ENCODE measurements around the gene ARHGEF9. TPM values are rescaled to one million over a fixed set of nuclear protein-coding genes. Genes with fewer than 3 reads are reported as not detected.

Gene ARHGEF9
- polyA plus RNA-seq, 1 of the 3 experiments (the other 2 are of a cell fraction): 6.4 TPM

DNA sequence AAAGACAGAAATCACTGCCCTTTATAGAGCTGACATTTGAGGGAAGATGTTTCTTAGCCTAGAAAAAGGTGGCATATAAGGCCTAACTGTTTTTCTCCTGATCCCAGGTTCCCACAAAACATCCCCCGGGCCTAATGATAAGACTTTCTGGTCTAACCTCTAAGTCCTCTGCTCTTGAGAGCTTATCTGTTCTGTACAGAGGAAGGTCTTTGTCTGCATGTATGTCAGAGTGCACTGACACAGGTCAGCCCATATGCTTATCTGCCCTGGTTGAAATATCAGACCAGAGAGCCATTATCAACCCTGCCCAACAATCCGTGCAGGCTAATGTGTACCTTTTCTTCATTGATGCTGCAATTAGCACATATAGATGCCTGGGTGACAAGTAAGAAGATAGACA, 76.2 kb downstream of the ARHGEF9 start:
- Histone ChIP-seq H3K9me2 (no peaks in the 10 kb centered on the region), H3K36me3 (replicated peaks in 1 of 2; ENCODE audit: control insufficient read depth in 1 of 2, insufficient read depth in 2 of 2, low read length in 1 of 2) (peaks cover 4 to 6% of the 10 kb centered on the region in 2 experiments), H3K4me1 (ENCODE audit: control insufficient read depth in 1 of 2, insufficient read depth in 2 of 2, low read depth in 1 of 2, low read length in 1 of 2) (no peaks in the 10 kb centered on the region; a peak in 1 of 4 replicates), H3K4me2 (no peak overlapping the region), H2AFZ (ENCODE audit: low read depth) (no peak overlapping the region), H3K27ac (ENCODE audit: low read depth in 2 of 2, low read length in 1 of 2) (no peak overlapping the region), H3K9ac (no peak overlapping the region), H3K79me2 (ENCODE audit: insufficient read depth) (no peaks in the 10 kb centered on the region), H3K4me3 (ENCODE audit: low read depth in 2 of 2, low read length in 1 of 2) (no peak overlapping the region), H3K9me3 (no peaks in the 10 kb centered on the region), H3K27me3 (ENCODE audit: insufficient read depth) (no peaks in the 10 kb centered on the region), H4K20me1 (ENCODE audit: insufficient read depth) (no peaks in the 10 kb centered on the region), H3F3A (replicated peaks; ENCODE audit: insufficient read depth) (no peaks in the 10 kb centered on the region)
- WGBS (ENCODE audit: low lambda C conversion rate): 39% methylated on average over 2 of the region's 2 CpGs
- ChIA-PET POLR2A (no interaction called here), CTCF (interaction anchor here (1.9 kb wide), 1 partner anchor 22 kb away, joined by 8 read pairs; no protein-coding TSS in a partner anchor)
- DNase-seq: no peak
- TF ChIP-seq, protein P1, sequence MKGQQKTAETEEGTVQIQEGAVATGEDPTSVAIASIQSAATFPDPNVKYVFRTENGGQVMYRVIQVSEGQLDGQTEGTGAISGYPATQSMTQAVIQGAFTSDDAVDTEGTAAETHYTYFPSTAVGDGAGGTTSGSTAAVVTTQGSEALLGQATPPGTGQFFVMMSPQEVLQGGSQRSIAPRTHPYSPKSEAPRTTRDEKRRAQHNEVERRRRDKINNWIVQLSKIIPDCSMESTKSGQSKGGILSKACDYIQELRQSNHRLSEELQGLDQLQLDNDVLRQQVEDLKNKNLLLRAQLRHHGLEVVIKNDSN (IDR thresholded peaks at IDR 0.05; ENCODE audit: borderline replicate concordance, low read depth): no peak
- TF ChIP-seq POLR2AphosphoS5 (IDR thresholded peaks at IDR 0.05; ENCODE audit: low read depth, low read length): no peak
- no peak for TF ChIP-seq NRF1 (IDR thresholded peaks at IDR 0.05; ENCODE audit: low read depth, low read length)
- TF ChIP-seq TEAD4 (IDR thresholded peaks at IDR 0.05; ENCODE audit: borderline replicate concordance, insufficient read depth): no peak
- TF ChIP-seq RCOR1 (IDR thresholded peaks at IDR 0.05; ENCODE audit: low read length): no peak

DNA sequence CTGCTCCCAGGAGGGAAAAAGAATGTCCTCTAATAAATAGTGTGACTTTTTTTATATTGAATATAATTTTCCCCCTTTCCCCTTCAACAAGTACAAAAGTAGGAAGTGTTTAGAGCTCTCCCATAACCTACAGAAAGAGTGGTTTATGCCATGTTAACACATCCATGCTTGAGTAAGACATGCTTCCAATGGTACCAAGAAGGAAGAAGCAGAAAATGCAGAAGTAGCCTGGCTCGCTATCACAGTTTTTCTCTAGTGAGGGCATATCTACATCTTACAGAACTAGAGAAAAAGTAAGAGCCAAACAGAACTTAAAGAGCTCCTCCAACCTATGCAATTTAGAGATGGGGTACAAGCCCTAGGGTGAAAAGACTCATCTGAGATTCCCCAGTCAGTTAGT, 82.5 kb downstream of the ARHGEF9 start:
- ChIA-PET POLR2A (no interaction called here), CTCF (interaction anchor here (1.0 kb wide), 1 partner anchor 15 kb away, joined by 4 read pairs; no protein-coding TSS in a partner anchor)
- H3K9me3 ChIP-seq: no peaks in the 10 kb centered on the region
- no peak overlapping the region for H3K4me3 ChIP-seq (ENCODE audit: low read depth in 2 of 2, low read length in 1 of 2)
- H3K9ac ChIP-seq: no peak overlapping the region
- no peak overlapping the region for H3K4me2 ChIP-seq
- H3K4me1 ChIP-seq (ENCODE audit: control insufficient read depth in 1 of 2, insufficient read depth in 2 of 2, low read depth in 1 of 2, low read length in 1 of 2): no peaks in the 10 kb centered on the region
- WGBS (ENCODE audit: low lambda C conversion rate): 59% methylated on average over 1 of the region's 1 CpG
- no peak overlapping the region for H2AFZ ChIP-seq (ENCODE audit: low read depth)
- no peak for DNase-seq
- H3K36me3 ChIP-seq (replicated peaks in 1 of 2; ENCODE audit: control insufficient read depth in 1 of 2, insufficient read depth in 2 of 2, low read length in 1 of 2): peaks cover 0 to 8% of the 10 kb centered on the region in 2 experiments
- no peak overlapping the region for H3K27ac ChIP-seq (ENCODE audit: low read depth in 2 of 2, low read length in 1 of 2)
- no peaks in the 10 kb centered on the region for H3F3A ChIP-seq (replicated peaks; ENCODE audit: insufficient read depth)
- H4K20me1 ChIP-seq (ENCODE audit: insufficient read depth): no peaks in the 10 kb centered on the region
- H3K27me3 ChIP-seq (ENCODE audit: insufficient read depth): no peaks in the 10 kb centered on the region
- H3K9me2 ChIP-seq: no peaks in the 10 kb centered on the region
- H3K79me2 ChIP-seq (ENCODE audit: insufficient read depth): no peaks in the 10 kb centered on the region
- TF ChIP-seq, protein P2, sequence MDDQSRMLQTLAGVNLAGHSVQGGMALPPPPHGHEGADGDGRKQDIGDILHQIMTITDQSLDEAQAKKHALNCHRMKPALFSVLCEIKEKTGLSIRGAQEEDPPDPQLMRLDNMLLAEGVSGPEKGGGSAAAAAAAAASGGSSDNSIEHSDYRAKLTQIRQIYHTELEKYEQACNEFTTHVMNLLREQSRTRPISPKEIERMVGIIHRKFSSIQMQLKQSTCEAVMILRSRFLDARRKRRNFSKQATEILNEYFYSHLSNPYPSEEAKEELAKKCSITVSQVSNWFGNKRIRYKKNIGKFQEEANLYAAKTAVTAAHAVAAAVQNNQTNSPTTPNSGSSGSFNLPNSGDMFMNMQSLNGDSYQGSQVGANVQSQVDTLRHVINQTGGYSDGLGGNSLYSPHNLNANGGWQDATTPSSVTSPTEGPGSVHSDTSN (IDR thresholded peaks at IDR 0.05): no peak
- TF ChIP-seq EZH2phosphoT487 (IDR thresholded peaks at IDR 0.05; ENCODE audit: borderline replicate concordance, low read depth) (no peak), EP300 (IDR thresholded peaks at IDR 0.05; ENCODE audit: borderline replicate concordance in 1 of 2, low read depth in 1 of 2, low read length in 1 of 2) (no peak), JUND (IDR thresholded peaks at IDR 0.05) (no peak), CHD2 (IDR thresholded peaks at IDR 0.05; ENCODE audit: low read length, partially characterized antibody) (no peak), FOXM1 (IDR thresholded peaks at IDR 0.05; ENCODE audit: low read depth) (no peak), SMC3 (IDR thresholded peaks at IDR 0.05; ENCODE audit: low read depth, low read length) (no peak), YY1 (IDR thresholded peaks at IDR 0.05; ENCODE audit: low read depth) (no peak)
- TF ChIP-seq, protein P3, sequence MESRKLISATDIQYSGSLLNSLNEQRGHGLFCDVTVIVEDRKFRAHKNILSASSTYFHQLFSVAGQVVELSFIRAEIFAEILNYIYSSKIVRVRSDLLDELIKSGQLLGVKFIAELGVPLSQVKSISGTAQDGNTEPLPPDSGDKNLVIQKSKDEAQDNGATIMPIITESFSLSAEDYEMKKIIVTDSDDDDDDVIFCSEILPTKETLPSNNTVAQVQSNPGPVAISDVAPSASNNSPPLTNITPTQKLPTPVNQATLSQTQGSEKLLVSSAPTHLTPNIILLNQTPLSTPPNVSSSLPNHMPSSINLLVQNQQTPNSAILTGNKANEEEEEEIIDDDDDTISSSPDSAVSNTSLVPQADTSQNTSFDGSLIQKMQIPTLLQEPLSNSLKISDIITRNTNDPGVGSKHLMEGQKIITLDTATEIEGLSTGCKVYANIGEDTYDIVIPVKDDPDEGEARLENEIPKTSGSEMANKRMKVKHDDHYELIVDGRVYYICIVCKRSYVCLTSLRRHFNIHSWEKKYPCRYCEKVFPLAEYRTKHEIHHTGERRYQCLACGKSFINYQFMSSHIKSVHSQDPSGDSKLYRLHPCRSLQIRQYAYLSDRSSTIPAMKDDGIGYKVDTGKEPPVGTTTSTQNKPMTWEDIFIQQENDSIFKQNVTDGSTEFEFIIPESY (IDR thresholded peaks at IDR 0.05; ENCODE audit: borderline replicate concordance, low read depth): no peak
- TF ChIP-seq, protein P4, sequence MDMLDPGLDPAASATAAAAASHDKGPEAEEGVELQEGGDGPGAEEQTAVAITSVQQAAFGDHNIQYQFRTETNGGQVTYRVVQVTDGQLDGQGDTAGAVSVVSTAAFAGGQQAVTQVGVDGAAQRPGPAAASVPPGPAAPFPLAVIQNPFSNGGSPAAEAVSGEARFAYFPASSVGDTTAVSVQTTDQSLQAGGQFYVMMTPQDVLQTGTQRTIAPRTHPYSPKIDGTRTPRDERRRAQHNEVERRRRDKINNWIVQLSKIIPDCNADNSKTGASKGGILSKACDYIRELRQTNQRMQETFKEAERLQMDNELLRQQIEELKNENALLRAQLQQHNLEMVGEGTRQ (IDR thresholded peaks at IDR 0.05; ENCODE audit: borderline replicate concordance, low read depth, low read length): no peak
- TF ChIP-seq, protein P5, sequence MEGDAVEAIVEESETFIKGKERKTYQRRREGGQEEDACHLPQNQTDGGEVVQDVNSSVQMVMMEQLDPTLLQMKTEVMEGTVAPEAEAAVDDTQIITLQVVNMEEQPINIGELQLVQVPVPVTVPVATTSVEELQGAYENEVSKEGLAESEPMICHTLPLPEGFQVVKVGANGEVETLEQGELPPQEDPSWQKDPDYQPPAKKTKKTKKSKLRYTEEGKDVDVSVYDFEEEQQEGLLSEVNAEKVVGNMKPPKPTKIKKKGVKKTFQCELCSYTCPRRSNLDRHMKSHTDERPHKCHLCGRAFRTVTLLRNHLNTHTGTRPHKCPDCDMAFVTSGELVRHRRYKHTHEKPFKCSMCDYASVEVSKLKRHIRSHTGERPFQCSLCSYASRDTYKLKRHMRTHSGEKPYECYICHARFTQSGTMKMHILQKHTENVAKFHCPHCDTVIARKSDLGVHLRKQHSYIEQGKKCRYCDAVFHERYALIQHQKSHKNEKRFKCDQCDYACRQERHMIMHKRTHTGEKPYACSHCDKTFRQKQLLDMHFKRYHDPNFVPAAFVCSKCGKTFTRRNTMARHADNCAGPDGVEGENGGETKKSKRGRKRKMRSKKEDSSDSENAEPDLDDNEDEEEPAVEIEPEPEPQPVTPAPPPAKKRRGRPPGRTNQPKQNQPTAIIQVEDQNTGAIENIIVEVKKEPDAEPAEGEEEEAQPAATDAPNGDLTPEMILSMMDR (IDR thresholded peaks at IDR 0.05): no peak
- TF ChIP-seq, protein P6, sequence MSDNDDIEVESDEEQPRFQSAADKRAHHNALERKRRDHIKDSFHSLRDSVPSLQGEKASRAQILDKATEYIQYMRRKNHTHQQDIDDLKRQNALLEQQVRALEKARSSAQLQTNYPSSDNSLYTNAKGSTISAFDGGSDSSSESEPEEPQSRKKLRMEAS (IDR thresholded peaks at IDR 0.05; ENCODE audit: low read depth): no peak
